BLaER1 (cell line): ENCODE results near the gene FRMD4A.

Experiments used
- H3K27ac ChIP-seq: shearing (Covaris generic); formaldehyde crosslinking; 2 replicates; pipeline ENCODE4 v1.8.1; 2022
- H3K27me3 ChIP-seq: shearing (Covaris generic); formaldehyde crosslinking; 2 replicates; pipeline ENCODE4 v1.8.1; 2022
- H3K36me3 ChIP-seq: shearing (Covaris generic); formaldehyde crosslinking; 2 replicates; pipeline ENCODE4 v1.8.1; 2022
- H3K4me1 ChIP-seq: shearing (Covaris generic); formaldehyde crosslinking; 2 replicates; pipeline ENCODE4 v1.8.1; 2022
- H3K4me2 ChIP-seq: shearing (Covaris generic); formaldehyde crosslinking; 2 replicates; pipeline ENCODE4 v1.8.1; 2022
- H3K4me3 ChIP-seq: shearing (Covaris generic); formaldehyde crosslinking; 2 replicates; pipeline ENCODE4 v1.8.1; 2022
- H3K9ac ChIP-seq: shearing (Covaris generic); formaldehyde crosslinking; 2 replicates; pipeline ENCODE4 v1.8.1; 2022
- H3K9me3 ChIP-seq: shearing (Covaris generic); formaldehyde crosslinking; 2 replicates; pipeline ENCODE4 v1.8.1; 2022
- H4K20me1 ChIP-seq: shearing (Covaris generic); formaldehyde crosslinking; 2 replicates; pipeline ENCODE4 v1.8.1; 2022
- Cebpa-rat ChIP-seq: shearing (Covaris generic); IDR thresholded peaks from 2 replicates; pipeline ENCODE4 v1.8.1; 2022

Gene FRMD4A

GRCh38 chr10:13810568-13810967, 520.2 kb downstream of the FRMD4A start:
- no peak overlapping the region for H3K4me3 ChIP-seq
- H3K9me3 ChIP-seq = no peaks in the 10 kb centered on the region
- TF ChIP-seq Cebpa-rat = no peak
- no peak overlapping the region for H3K9ac ChIP-seq
- H3K4me2 ChIP-seq = no peak overlapping the region
- H3K4me1 ChIP-seq = no peaks in the 10 kb centered on the region; the same call in 1 of the 2 replicates
- H3K27me3 ChIP-seq = no peaks in the 10 kb centered on the region
- no peaks in the 10 kb centered on the region for H4K20me1 ChIP-seq
- H3K36me3 ChIP-seq = no peaks in the 10 kb centered on the region
- H3K27ac ChIP-seq = no peak overlapping the region

GRCh38 chr10:13809427-13809826, 521.3 kb downstream of the FRMD4A start:
- Histone ChIP-seq H3K4me1 (no peaks in the 10 kb centered on the region; the same call in 1 of the 2 replicates), H3K9ac (no peak overlapping the region), H3K4me2 (no peak overlapping the region), H3K27me3 (no peaks in the 10 kb centered on the region), H3K36me3 (no peaks in the 10 kb centered on the region), H3K9me3 (no peaks in the 10 kb centered on the region), H4K20me1 (no peaks in the 10 kb centered on the region), H3K27ac (no peak overlapping the region), H3K4me3 (no peak overlapping the region)
- no peak for TF ChIP-seq Cebpa-rat

GRCh38 chr10:13808556-13809391, 522.0 kb downstream of the FRMD4A start:
- H3K9ac ChIP-seq = no peak overlapping the region
- H3K27me3 ChIP-seq = no peaks in the 10 kb centered on the region
- H3K36me3 ChIP-seq = no peaks in the 10 kb centered on the region
- H3K4me1 ChIP-seq = peaks cover 2% of the 10 kb centered on the region
- no peak overlapping the region for H3K27ac ChIP-seq
- H3K4me3 ChIP-seq = no peak overlapping the region
- H3K4me2 ChIP-seq = no peak overlapping the region; the same call in 1 of the 2 replicates
- TF ChIP-seq Cebpa-rat = no peak
- H3K9me3 ChIP-seq = no peaks in the 10 kb centered on the region
- no peaks in the 10 kb centered on the region for H4K20me1 ChIP-seq

GRCh38 chr10:13806419-13806818, 524.3 kb downstream of the FRMD4A start:
- Histone ChIP-seq H3K4me2 (no peak overlapping the region), H3K27me3 (no peaks in the 10 kb centered on the region), H3K36me3 (no peaks in the 10 kb centered on the region), H3K4me1 (peaks cover 9% of the 10 kb centered on the region), H4K20me1 (no peaks in the 10 kb centered on the region), H3K9ac (no peak overlapping the region), H3K27ac (no peak overlapping the region), H3K9me3 (no peaks in the 10 kb centered on the region), H3K4me3 (no peak overlapping the region)
- no peak for TF ChIP-seq Cebpa-rat

- no peaks in the 10 kb centered on the region for H3K36me3 ChIP-seq
- H3K4me2 ChIP-seq = peak overlapping the region; percentile 32
- H3K4me1 ChIP-seq = peaks cover 17% of the 10 kb centered on the region
- H3K9ac ChIP-seq = no peak overlapping the region
- TF ChIP-seq Cebpa-rat = no peak
- H3K9me3 ChIP-seq = no peaks in the 10 kb centered on the region
- no peaks in the 10 kb centered on the region for H3K27me3 ChIP-seq
- no peaks in the 10 kb centered on the region for H4K20me1 ChIP-seq
- H3K4me3 ChIP-seq = no peak overlapping the region
- no peak overlapping the region for H3K27ac ChIP-seq
Observed at GRCh38 chr10:13803566-13804554, 526.9 kb downstream of the FRMD4A start.

GRCh38 chr10:13801907-13802288, 528.8 kb downstream of the FRMD4A start:
- no peak for TF ChIP-seq Cebpa-rat
- H3K27ac ChIP-seq = no peak overlapping the region
- no peaks in the 10 kb centered on the region for H3K36me3 ChIP-seq
- no peaks in the 10 kb centered on the region for H4K20me1 ChIP-seq
- H3K4me3 ChIP-seq = no peak overlapping the region
- no peaks in the 10 kb centered on the region for H3K9me3 ChIP-seq
- H3K9ac ChIP-seq = no peak overlapping the region
- no peak overlapping the region for H3K4me2 ChIP-seq
- peaks cover 17% of the 10 kb centered on the region for H3K4me1 ChIP-seq
- H3K27me3 ChIP-seq = no peaks in the 10 kb centered on the region

GRCh38 chr10:13801156-13801906, 529.4 kb downstream of the FRMD4A start:
- no peak overlapping the region for H3K9ac ChIP-seq
- H3K4me2 ChIP-seq = no peak overlapping the region
- TF ChIP-seq Cebpa-rat = no peak
- peaks cover 20% of the 10 kb centered on the region for H3K4me1 ChIP-seq
- H3K9me3 ChIP-seq = no peaks in the 10 kb centered on the region
- no peak overlapping the region for H3K4me3 ChIP-seq
- no peaks in the 10 kb centered on the region for H3K36me3 ChIP-seq
- H3K27ac ChIP-seq = no peak overlapping the region
- no peaks in the 10 kb centered on the region for H3K27me3 ChIP-seq
- H4K20me1 ChIP-seq = no peaks in the 10 kb centered on the region

- no peak for TF ChIP-seq Cebpa-rat
- Histone ChIP-seq H3K36me3 (no peaks in the 10 kb centered on the region), H3K27ac (no peak overlapping the region), H3K4me3 (no peak overlapping the region), H3K9me3 (no peaks in the 10 kb centered on the region), H3K4me2 (no peak overlapping the region), H3K4me1 (peaks cover 26% of the 10 kb centered on the region), H3K9ac (no peak overlapping the region), H3K27me3 (no peaks in the 10 kb centered on the region), H4K20me1 (no peaks in the 10 kb centered on the region)
Observed at GRCh38 chr10:13797164-13797563, 533.6 kb downstream of the FRMD4A start.

GRCh38 chr10:13795653-13796555, 534.8 kb downstream of the FRMD4A start:
- Histone ChIP-seq H4K20me1 (no peaks in the 10 kb centered on the region), H3K4me3 (no peak overlapping the region), H3K27me3 (no peaks in the 10 kb centered on the region), H3K4me2 (peak overlapping the region; percentile 66), H3K9ac (no peak overlapping the region), H3K36me3 (no peaks in the 10 kb centered on the region), H3K27ac (peak overlapping the region; percentile 19; the same call in 1 of the 2 replicates), H3K4me1 (peaks cover 26% of the 10 kb centered on the region), H3K9me3 (no peaks in the 10 kb centered on the region)
- no peak for TF ChIP-seq Cebpa-rat
